ENCODE results near the gene AFM.

The AFM gene

DNA sequence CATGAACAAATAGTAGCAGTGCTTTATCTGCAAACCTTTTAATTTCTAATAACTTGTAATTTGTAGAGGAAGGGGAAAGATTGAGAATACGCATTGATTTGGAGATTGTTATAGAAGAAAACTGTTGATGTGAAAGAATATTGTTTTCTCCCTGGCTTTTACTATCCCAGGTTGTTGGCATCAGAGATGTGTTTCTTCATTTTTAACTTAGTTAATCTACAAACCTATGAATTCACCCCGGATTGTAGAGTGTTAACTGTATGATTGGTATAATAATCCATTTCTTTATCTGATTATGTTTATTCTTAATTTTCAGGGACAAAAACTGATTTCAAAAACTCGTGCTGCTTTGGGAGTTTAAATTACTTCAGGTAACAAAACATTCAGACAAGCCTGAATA, 26.6 kb upstream of the AFM start:
- no peak for DNase-seq (ENCODE audit: low read depth)
- TF ChIP-seq CTCF (conservative IDR thresholded peaks at IDR 0.05; ENCODE audit: low read depth, low read length) = no peak
- no peak overlapping the region for H3K4me3 ChIP-seq (ENCODE audit: low read length)

DNA sequence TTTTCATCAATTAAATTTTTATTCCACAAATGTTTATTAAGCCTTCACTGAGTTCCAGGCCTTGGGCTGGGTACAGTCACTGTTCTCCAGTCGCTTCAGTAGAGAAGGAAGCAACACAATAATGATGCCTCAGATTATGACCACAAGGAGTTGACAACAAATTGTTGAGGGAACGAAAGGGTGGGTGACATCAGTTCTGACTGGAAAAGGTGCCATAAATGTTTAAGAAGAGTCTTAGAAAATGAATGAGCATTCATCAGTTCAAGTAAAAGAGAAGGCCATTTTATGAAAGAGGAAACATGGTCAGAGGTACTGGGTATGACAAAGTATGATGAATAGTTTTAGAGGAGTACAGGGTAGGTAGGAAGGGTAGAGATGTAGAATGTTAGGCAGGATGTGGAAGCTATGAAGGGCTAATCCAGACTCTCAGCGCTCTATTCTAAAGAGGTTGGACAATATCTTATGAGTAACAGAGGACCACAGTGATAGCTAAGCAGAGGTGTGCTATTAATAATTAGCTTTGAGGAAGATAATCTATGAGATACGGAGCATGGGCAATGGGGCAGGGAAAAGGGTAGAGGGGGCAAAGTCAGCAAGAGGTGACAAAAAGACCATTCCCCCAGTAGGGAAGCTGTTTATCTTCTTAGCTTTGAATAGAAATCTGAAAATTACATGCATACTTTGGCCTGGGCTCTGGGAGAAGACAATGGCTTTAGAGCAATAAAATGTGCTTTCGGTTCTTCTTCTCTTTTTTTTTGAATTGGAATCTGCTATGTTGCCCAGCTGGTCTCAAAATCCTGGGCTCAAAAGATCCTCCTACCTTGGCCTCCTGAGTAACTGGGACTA, 25.1 kb upstream of the AFM start:
- DNase-seq (ENCODE audit: low read depth) = no peak

GRCh38 chr4:73458184-73459047, 23.1 kb upstream of the AFM start:
- no peak for DNase-seq (ENCODE audit: low read depth)

More for the DNA sequence above, 25.1 kb upstream of the AFM start:
- no peak overlapping the region for H3K4me3 ChIP-seq (ENCODE audit: low read length)
- no peak for TF ChIP-seq CTCF (conservative IDR thresholded peaks at IDR 0.05; ENCODE audit: low read depth, low read length)

DNA sequence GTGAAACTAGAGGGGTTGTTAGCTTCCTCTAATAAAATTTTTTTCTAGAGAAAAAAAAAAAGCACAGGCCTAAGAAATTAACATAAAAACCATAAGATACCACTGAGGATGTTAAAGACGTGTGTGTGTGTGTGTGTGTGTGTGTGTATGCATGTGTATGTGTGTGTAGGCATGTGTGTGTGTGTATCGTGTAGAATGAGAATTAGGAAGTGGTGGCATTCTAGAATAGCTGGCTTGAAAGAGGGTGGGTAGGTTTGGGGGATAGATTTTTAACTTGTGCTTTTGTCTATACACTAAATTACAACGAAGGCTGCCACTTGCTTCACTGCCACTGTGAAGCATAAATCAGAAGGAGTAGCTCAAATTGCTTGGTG, 22.5 kb upstream of the AFM start:
- no peak for DNase-seq (ENCODE audit: low read depth)
- H3K4me3 ChIP-seq (ENCODE audit: low read length) = no peak overlapping the region
- TF ChIP-seq CTCF (conservative IDR thresholded peaks at IDR 0.05; ENCODE audit: low read depth, low read length) = no peak

More at GRCh38 chr4:73458184-73459047, 23.1 kb upstream of the AFM start:
- no peak overlapping the region for H3K4me3 ChIP-seq (ENCODE audit: low read length)
- TF ChIP-seq CTCF (conservative IDR thresholded peaks at IDR 0.05; ENCODE audit: low read depth, low read length) = no peak

DNA sequence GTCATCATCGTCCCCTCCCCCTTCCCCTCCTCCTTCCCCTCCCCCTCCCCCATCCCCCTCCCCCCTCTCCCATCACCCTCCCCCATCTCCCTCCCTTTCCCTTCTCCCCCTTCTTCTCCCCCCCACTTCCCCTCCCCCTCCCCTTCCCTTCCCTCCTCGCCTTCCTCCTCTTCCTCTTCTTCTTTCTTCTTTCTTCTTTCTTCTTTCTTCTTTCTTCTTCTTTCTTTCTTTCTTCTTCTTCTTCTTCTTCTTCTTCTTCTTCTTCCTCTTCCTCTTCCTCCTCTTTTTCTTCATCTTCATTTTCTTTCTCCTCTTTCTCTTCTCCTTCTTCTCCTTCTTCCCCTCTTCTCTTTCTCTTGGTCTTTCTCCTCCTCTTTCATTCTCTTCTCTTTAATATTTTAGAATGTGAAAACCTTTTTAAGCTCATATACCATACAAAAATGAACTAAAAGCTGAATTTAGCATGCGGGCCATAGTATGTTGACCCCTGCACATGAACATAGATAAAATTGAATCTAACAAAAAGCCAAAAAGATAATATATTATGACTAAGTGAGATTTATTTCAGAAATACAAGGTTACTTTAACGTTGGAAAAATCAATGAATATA, 20.5 kb upstream of the AFM start:
- no peak for DNase-seq (ENCODE audit: low read depth)
- no peak for TF ChIP-seq CTCF (conservative IDR thresholded peaks at IDR 0.05; ENCODE audit: low read depth, low read length)
- no peak overlapping the region for H3K4me3 ChIP-seq (ENCODE audit: low read length)

DNA sequence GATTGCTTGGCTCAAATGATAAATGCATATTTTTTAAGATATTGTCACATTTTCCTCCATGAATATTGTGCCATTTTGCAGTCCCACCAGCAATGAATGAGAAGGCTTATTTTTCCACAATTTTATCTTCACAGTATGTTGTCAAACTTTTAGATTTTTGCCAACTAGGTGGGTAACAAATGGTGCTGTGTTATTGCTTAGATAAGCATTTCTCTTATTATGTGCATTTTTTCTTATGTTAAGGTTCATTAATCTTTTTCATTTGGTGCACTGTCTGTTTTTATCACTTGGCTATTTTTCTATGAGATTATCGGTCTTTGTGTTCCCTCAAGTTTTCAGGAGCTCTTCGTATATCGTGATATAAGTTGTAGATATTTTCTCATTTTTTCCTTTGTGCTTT, 13.4 kb upstream of the AFM start:
- no peak overlapping the region for H3K4me3 ChIP-seq (ENCODE audit: low read length)
- no peak for TF ChIP-seq CTCF (conservative IDR thresholded peaks at IDR 0.05; ENCODE audit: low read depth, low read length)
- DNase-seq (ENCODE audit: low read depth) = no peak
